GM12872 (cell line): ENCODE results near the gene CPTP.

Experiments
- CTCF ChIP-seq: IDR thresholded peaks from 3 replicates; pipeline ENCODE4 v1.5.1; 2011; ENCODE audit warnings: low read depth, mild to moderate bottlenecking, low read length, moderate library complexity; ENCODE audit not compliant: insufficient read depth

CPTP gene

GRCh38 chr1:1293263-1294249 is 31.0 kb upstream of the CPTP start:
- TF ChIP-seq CTCF: no peak

- TF ChIP-seq CTCF: no peak
These were observed 30.2 kb upstream of the CPTP start for GRCh38 chr1:1294250-1294890.

- TF ChIP-seq CTCF: no peak
These were observed 29.3 kb upstream of the CPTP start for GRCh38 chr1:1295154-1295923.

GRCh38 chr1:1296070-1297061 is 28.2 kb upstream of the CPTP start:
- no peak for TF ChIP-seq CTCF

- TF ChIP-seq CTCF: no peak
These were observed 26.7 kb upstream of the CPTP start for GRCh38 chr1:1297802-1298424.

GRCh38 chr1:1298861-1299685 is 25.5 kb upstream of the CPTP start:
- no peak for TF ChIP-seq CTCF
